GM10847 (cell line): Measurements from ENCODE around the gene FNBP1L.

Experiments used
- POLR2A ChIP-seq: IDR thresholded peaks from 2 replicates; pipeline ENCODE4 v1.6.1; 2011; ENCODE audit not compliant: insufficient read length; ENCODE audit errors: extremely low read depth

The FNBP1L gene

DNA sequence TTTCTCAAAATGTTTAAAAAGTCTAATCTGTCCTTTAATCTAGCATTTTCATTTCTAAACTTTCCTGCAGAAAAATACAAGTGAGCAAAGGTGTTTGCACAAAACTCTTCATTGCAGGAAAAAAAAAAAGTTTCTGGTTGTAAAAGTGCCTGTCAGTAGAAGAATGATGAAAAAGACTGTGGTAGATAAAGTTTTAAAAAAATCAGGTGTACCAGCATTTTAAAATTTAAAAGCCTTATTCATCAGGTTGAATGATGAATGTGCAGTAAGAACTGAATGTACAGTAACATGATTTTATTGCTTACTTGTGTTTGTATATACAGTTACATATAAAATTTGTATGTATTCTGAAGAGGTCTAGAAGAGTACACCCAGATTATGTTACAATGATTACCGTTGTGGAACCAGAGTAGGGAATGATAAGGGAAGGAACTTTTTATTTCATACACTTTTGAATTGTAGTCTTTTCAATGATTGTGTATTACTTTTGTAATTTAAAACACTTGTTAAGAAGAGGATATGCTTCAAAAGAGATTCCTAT lies 54.0 kb downstream of the FNBP1L start:
- TF ChIP-seq POLR2A = no peak

DNA sequence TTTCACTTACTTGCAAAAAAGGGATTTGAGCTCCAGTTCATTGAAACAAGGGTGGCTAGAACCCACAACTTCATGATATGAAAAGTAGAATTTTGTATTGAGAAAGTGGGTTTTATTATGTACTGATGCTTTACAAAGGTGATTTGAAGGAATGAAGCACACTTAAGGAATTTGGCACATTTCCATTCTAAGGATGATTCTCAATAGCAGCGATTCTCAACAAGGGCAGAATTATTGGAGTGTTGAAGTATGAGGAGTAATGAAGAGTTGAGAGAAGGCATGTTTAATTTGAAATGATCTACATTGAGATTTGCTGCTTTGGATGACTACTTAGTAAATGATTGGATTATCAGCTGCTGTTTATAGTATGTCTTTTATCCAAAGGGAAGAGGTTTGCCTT lies 54.7 kb downstream of the FNBP1L start:
- TF ChIP-seq POLR2A = no peak

DNA sequence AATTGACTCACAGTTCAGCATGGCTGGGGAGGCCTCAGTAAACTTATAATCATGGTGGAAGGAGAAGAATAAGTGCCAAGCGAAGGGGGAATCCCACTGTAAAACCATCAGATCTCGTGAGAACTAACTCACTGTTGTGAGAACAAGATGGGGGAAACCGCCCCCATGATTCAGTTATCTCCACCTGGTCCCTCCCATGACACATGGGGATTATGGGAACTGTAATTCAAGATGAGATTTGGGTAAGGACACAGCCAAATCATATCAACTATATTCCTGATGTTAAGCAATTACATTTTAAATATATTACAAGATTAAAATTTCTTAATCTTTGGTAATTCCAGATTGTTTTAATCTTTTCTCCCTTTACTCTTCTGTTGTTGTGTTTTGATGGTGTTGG lies 55.2 kb downstream of the FNBP1L start:
- no peak for TF ChIP-seq POLR2A

DNA sequence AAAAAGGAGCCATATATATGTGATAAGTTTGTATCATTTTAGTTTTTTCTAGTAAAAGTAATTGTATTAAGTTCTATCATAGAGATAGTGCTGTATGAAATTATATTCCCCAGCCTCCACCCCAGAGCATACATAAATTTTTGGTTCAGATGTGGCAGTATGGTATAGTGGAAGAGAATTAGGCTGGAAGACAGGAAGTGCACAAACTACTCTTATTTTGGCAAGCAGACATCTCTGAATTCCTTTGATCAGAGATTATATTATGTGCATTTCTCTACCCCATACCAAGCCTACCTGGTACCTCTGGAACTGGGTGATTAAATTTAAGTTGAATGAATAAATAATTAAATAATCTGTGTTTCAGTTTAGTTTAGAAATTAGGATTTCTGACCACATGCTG lies 55.9 kb downstream of the FNBP1L start:
- no peak for TF ChIP-seq POLR2A

DNA sequence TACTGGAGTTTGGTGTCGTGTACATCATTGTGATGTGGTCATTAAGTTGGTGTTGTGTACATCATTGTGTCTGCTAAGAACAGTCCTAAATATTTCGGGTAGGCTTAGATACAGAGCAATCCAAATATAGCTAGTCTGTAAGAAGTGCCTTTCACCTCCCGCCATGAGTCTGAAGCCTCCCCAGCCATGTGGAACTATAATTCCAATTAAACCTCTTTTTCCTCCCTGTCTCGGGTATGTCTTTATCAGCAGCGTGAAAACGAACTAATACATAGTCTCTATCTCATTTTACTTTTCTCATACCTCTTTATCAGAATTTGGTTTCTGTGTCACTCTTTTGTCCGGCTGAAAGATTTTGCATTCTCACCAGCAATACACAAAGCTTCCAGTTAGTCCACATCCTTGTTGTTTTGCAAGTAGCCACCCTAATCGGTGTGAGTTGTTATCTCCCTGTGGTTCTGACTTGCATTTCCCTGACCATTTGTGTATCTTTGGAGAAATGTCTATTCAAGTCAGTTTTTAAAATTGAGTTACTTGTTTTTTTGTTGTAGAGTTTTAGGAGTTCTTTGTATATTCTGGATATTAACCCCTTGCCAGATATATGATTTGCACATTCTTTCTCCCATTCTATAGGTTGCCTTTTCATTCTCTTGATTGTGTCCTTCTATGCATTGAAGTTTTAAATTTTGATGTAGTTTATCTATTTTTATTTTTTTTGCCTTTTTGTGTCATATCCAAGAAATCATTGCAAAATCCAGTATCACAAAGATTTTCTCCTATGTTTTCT lies 56.5 kb downstream of the FNBP1L start:
- no peak for TF ChIP-seq POLR2A

DNA sequence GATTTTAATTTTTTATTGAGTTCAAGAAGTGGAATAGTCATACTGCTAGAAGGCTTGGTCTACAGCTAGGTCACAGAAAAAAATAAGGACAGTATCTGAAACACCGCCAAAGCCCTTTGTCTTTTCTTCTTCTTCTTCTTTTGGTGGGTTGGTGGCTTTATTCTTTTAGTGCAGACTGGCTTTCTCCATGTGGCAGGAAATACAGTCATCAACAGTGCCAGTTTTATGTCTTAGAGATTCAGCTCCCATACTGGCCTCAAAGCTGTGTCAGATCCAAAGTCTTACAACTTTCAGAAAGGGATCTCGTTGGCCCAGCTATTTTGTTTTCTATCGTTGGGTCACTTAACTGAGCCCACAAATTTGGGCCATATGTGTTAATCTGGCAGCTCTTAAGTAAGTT lies 58.2 kb downstream of the FNBP1L start:
- TF ChIP-seq POLR2A = no peak

DNA sequence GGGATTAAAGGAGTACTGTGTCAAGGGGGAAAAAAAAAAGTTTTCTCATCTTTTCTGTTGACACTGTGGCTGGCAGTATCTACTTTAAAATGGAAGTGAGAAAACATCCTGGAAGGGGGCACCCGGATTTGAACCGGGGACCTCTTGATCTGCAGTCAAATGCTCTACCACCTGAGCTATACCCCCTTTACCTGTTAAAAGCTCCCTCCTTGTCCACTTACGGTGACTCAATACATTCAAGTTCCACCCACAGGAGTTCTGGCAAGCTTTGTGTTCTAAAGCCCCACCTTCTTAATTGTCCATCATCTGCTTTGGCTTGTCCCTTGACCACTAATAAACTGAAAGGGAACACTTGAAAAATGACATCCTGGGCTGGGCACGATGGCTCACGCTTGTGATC lies 68.2 kb downstream of the FNBP1L start:
- TF ChIP-seq POLR2A = no peak

DNA sequence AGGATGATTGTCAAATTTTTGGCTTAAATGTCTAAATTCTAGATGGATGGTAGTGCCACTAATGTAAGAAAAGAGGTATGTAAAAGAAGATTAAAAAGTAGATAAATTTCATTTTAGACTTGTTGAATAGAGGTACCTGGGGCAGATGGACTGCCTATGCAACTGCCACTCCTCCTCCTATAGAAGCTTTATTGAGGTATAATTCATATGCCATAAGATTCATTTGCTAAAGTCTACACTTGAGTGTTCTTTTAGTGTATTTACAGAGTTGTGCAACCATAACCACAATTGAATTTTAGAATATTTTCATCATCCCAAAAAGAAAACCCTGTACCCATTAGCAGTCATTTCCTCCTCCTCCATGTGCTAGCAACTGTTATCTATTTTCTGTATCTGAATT lies 70.6 kb downstream of the FNBP1L start:
- no peak for TF ChIP-seq POLR2A

DNA sequence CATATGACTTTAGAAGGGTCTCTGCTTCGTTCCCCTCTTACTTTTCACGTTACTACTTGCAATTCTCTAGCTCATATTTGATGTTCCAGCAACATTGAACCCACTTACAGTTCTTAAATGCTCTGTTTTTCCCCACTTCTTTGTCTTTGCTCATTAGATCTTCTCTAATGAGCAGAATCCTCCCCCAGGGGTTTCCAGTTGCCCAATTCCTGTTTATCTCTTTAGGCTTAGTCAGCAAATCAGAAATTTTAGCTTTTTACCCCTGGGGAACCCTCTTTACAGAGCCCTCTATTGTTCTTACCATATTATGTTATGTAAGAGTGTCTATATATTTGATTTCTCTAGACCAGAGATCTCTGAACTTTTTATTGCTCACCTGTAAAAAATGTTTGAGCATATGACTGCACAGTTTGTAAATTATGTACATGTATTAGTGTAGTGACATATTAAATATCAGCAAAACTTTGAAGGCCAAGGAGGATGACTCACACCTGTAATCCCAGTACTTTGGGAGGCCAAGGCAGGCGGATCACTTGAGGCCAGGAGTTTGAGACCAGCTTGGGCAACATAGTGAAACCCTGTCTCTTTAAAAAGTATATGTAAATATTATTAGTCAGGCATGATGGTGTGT lies 71.4 kb downstream of the FNBP1L start:
- no peak for TF ChIP-seq POLR2A

DNA sequence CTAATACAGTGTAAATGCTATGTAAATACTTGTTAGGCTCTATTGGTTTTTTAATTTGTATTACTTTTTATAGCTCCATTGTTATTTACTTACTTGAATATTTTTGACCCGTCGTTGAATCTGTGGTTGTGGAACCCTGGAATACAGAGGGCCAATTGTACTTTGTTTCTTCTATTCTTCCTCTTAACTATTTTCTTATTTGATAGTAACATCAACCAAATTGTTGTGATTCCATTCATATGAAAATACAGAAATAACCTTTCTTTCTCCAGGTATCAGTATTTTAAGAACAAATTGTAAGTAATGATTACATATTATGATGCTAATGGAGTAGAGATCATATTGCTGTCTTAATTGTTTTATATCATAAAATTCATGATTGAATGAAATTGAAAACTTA lies 73.7 kb downstream of the FNBP1L start:
- no peak for TF ChIP-seq POLR2A

DNA sequence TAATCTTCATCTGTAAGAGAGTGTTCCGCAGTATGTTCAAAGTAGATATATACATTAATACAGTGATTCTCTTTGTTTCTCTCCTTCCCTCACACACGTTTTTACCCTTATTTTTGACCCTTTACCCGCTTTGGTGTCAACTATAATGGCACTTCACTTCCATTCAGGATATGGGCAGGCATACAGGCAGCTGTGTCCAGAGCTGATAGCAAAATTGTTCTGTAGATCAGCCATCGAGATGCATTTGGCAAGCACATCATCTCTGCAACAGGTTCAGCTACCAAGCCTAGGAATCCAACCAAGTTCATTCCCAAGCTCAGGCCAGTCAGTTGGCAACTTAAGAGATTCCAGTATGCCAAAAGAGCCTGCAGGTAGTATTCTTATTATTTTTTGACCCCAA lies 74.8 kb downstream of the FNBP1L start:
- no peak for TF ChIP-seq POLR2A

DNA sequence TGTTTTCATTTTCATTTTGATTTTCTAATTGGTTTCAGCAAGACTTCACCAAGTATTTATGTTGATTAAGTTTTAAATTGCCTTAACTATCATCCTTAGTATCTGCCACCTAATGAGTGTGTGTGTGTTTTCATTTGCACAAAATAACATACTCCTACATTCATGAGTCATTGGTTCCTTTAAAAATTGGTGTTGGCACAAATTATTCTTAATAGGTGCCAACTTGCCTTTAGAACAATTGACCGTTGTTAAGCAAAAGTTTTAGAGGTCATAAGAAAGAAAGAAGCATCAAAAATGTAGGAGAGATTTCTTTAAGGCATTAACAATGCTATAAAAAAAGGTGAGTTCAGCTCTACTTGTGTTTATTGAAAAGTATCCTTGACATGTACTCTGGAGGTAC lies 77.5 kb downstream of the FNBP1L start:
- no peak for TF ChIP-seq POLR2A

DNA sequence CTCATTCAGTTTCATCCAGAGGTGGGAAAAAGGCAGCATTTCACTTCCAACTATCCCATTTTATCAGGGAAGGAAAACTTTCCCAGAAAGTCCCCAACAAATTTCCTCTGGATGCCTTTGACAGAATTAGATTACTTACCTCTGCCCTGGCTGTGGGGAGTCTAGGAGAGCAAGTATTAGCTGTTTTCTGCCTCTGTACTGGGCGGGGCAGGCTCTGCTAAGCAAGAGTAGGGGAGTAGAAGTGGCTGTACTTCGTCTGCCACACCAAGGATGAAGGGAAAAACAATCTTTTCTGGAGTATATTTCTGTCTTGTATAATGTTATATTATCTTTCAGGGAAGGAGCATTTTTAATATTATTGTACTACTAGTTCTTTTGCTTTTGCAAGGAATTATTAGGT lies 78.5 kb downstream of the FNBP1L start:
- TF ChIP-seq POLR2A = no peak

DNA sequence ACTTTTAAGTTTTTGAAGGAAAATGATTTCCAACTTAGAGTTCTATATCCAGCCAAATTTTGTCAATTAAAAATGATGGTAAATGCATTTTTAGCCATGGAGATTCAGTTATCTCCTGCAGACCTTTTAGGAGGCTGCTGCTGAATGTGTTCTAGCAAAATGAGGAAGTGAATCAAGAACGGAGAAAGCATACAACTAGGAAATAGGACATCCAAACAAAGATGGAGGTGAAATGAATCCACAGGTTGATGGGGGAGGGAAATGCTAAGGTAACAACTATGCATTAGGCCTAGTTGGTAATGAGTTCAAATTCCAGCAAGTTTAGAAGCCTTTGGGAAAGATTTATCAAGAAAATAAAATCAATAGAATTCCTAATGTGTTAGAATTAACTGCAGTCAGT lies 80.5 kb downstream of the FNBP1L start:
- TF ChIP-seq POLR2A = no peak

DNA sequence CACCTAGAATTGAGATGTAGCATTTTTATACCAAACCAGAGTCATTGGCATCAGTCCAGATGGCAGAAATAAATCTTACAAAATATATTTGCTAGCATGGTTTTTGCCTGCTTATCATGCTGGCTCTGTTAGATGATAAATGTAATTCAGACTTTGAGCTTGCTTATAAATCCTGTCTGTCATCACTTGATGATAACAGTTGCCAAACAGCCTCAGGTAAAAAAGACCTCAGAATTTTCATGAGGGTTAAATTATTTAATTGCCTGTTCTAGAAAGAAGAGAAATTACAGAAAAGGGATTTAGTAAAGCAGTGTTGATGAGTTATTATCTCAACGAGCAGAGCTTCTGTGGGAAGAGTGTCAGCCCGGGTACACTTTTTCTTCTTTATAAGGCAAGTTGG lies 83.3 kb downstream of the FNBP1L start:
- TF ChIP-seq POLR2A = no peak

DNA sequence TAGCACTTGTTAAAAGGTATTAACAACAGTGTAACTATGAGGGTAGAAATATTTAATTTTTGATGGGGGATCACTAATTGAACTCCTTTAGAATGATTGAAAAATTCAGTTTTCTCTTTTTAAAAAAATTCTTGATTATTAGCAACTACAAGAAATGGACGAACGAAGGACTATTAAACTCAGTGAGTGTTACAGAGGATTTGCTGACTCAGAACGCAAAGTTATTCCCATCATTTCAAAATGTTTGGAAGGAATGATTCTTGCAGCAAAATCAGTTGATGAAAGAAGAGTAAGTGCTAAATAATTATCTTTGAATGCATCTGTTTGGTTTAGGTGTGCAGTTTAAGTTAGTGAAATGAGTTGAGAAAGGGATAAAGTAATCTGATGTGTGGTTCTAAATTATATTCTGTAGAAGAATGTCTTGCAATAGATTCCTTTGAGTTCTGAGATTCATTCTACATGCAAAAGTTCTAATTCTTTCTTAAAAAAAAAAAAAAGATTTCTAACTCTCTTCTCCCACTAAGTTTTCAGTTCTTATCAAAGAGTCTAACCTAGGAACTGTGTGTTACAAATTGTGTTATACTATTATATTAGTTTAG lies 85.0 kb downstream of the FNBP1L start:
- no peak for TF ChIP-seq POLR2A

DNA sequence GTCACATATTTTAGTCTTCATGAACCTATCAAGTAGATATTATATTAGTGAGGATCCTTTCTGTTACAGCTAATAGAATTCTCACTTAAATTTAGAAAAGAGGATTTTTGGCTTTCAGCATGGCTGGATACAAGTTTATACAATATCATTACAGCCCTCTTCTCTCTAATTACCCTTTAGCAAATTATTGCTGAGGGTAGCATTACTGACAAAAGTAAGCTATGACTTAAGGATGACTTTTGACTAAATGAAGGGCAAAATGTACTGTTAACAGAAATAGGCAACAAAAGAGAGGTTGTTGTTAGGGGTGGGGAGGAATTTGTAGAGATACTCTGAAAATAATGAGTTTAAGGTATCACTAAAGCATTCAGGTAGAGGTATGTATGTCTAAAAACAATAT lies 85.8 kb downstream of the FNBP1L start:
- TF ChIP-seq POLR2A = no peak

DNA sequence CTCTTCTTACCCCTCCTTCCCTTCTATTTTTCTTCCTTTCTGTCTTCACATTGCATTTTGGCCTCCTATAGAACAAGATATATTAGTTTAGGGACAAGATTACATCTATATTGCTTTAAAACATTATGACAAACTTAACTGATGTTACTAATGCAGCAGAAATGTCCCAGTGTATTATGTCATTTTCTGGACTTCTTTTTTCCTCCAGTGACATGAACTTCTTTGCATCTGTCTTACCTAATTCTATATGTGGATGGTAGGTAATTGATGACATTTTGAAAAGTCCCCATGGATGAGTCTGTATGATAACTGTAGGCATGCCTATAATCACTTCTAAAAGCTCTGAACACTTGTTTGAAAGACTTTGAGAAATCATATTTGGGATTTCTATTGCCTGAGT lies 89.5 kb downstream of the FNBP1L start:
- TF ChIP-seq POLR2A = no peak
